Measurements from ENCODE around the gene ZNF503. TPM values are rescaled to one million over a fixed set of nuclear protein-coding genes. Genes with fewer than 3 reads are reported as not detected.
A peak's percentile ranks its signal among the peaks of the same experiment; 100 is the strongest.

ZNF503 gene
- polyA plus RNA-seq, 2 of the 4 experiments (the other 2 are of a cell fraction) = 0.54 to 12.8 TPM

GRCh38 chr10:75426880-75427279 is 25.3 kb upstream of the ZNF503 start:
- CTCF ChIA-PET = no interaction called here
- 96% methylated on average over 1 of the region's 1 CpG for WGBS (ENCODE audit: missing lambda C conversion rate)
- TF ChIP-seq CHD2 (IDR thresholded peaks at IDR 0.05; ENCODE audit: low read length, partially characterized antibody) (no peak), HOXB13 (CRISPR knock-in tag; IDR thresholded peaks at IDR 0.05; ENCODE audit: low read depth) (no peak), JUNB (IDR thresholded peaks at IDR 0.05) (no peak), MYC (IDR thresholded peaks at IDR 0.05; ENCODE audit: borderline replicate concordance, low read length) (no peak), EHF (CRISPR knock-in tag; IDR thresholded peaks at IDR 0.05) (no peak), RCOR1 (IDR thresholded peaks at IDR 0.05; ENCODE audit: low read depth, low read length) (no peak), HOXB5 (CRISPR knock-in tag; IDR thresholded peaks at IDR 0.05) (no peak), ZC3H11A (IDR thresholded peaks at IDR 0.05) (no peak), KDM1A (IDR thresholded peaks at IDR 0.05; ENCODE audit: low read depth) (no peak), FOXS1 (CRISPR knock-in tag; IDR thresholded peaks at IDR 0.05) (no peak), SMC3 (IDR thresholded peaks at IDR 0.05) (no peak), HOXA7 (CRISPR knock-in tag; IDR thresholded peaks at IDR 0.05) (no peak)
- Histone ChIP-seq H3K9me3 (no peaks in the 10 kb centered on the region), H3K4me1 (peaks cover 44% of the 10 kb centered on the region), H3K4me2 (no peak overlapping the region), H3K27ac (peak overlapping the region in 1 of 2 experiments; percentile 95; a peak in 3 of 6 replicates), H3K4me3 (no peak overlapping the region)
- no peak for DNase-seq (ENCODE audit: low read depth in 1 of 2, low spot score in 1 of 2)
- FAIRE-seq = no peak
- POLR2A ChIA-PET = no interaction called here
- no peak for ATAC-seq

- DNase-seq (ENCODE audit: low read depth in 1 of 2, low spot score in 1 of 2) (no peak), ATAC-seq (no peak), FAIRE-seq (no peak)
- Histone ChIP-seq H3K9me3 (no peaks in the 10 kb centered on the region), H3K4me1 (peaks cover 35% of the 10 kb centered on the region), H3K4me3 (no peak overlapping the region), H3K4me2 (no peak overlapping the region), H3K27ac (no peak overlapping the region)
- TF ChIP-seq RCOR1 (IDR thresholded peaks at IDR 0.05; ENCODE audit: low read depth, low read length) (no peak), HOXB13 (CRISPR knock-in tag; IDR thresholded peaks at IDR 0.05; ENCODE audit: low read depth) (no peak), TFCP2L1 (CRISPR knock-in tag; IDR thresholded peaks at IDR 0.05) (no peak), MYC (IDR thresholded peaks at IDR 0.05; ENCODE audit: borderline replicate concordance, low read length) (no peak), BHLHE40 (IDR thresholded peaks at IDR 0.05; ENCODE audit: low read depth, low read length) (no peak), EP300 (IDR thresholded peaks at IDR 0.05) (no peak), CEBPB (IDR thresholded peaks at IDR 0.05) (no peak), HOXA7 (CRISPR knock-in tag; IDR thresholded peaks at IDR 0.05) (no peak), PHF8 (IDR thresholded peaks at IDR 0.05; ENCODE audit: borderline replicate concordance, low read depth) (no peak), ZC3H11A (IDR thresholded peaks at IDR 0.05) (no peak), NFE2L2 (conservative IDR thresholded peaks at IDR 0.05; ENCODE audit: low read length) (no peak), RAD21 (conservative IDR thresholded peaks at IDR 0.05 in 1 of 2, IDR thresholded peaks at IDR 0.05 in 1 of 2) (no peak), NPAS2 (CRISPR knock-in tag; IDR thresholded peaks at IDR 0.05; ENCODE audit: borderline replicate concordance) (no peak), NR3C1 (IDR thresholded peaks at IDR 0.05) (no peak), TP53 (CRISPR knock-in tag; IDR thresholded peaks at IDR 0.05) (no peak), ESRRA (IDR thresholded peaks at IDR 0.05; ENCODE audit: borderline replicate concordance, low read length) (no peak)
- TF ChIP-seq, protein P1, sequence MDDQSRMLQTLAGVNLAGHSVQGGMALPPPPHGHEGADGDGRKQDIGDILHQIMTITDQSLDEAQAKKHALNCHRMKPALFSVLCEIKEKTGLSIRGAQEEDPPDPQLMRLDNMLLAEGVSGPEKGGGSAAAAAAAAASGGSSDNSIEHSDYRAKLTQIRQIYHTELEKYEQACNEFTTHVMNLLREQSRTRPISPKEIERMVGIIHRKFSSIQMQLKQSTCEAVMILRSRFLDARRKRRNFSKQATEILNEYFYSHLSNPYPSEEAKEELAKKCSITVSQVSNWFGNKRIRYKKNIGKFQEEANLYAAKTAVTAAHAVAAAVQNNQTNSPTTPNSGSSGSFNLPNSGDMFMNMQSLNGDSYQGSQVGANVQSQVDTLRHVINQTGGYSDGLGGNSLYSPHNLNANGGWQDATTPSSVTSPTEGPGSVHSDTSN (IDR thresholded peaks at IDR 0.05) = no peak
- TF ChIP-seq, protein P2, sequence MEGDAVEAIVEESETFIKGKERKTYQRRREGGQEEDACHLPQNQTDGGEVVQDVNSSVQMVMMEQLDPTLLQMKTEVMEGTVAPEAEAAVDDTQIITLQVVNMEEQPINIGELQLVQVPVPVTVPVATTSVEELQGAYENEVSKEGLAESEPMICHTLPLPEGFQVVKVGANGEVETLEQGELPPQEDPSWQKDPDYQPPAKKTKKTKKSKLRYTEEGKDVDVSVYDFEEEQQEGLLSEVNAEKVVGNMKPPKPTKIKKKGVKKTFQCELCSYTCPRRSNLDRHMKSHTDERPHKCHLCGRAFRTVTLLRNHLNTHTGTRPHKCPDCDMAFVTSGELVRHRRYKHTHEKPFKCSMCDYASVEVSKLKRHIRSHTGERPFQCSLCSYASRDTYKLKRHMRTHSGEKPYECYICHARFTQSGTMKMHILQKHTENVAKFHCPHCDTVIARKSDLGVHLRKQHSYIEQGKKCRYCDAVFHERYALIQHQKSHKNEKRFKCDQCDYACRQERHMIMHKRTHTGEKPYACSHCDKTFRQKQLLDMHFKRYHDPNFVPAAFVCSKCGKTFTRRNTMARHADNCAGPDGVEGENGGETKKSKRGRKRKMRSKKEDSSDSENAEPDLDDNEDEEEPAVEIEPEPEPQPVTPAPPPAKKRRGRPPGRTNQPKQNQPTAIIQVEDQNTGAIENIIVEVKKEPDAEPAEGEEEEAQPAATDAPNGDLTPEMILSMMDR (IDR thresholded peaks at IDR 0.05) = no peak
- 80% methylated on average over 6 of the region's 6 CpGs for WGBS (ENCODE audit: missing lambda C conversion rate)
- ChIA-PET POLR2A (no interaction called here), CTCF (no interaction called here)
These were observed 23.9 kb upstream of the ZNF503 start for GRCh38 chr10:75425291-75426079.

Measured in A549 (cell line).